Uterus (tissue), 2 donors: ENCODE measurements around the gene KRT79.

Experiments
- CTCF ChIP-seq, 4 experiments: fragments of 200-600 bp in 2 of 4; fragments of 450-650 bp in 2 of 4; sonication (generic) in 2 of 4; IDR thresholded peaks; one replicate each; pipeline ENCODE4 v1.5.1; 2016 to 2019; ENCODE audit warnings: antibody characterized with exemption in 4 of 4, mild to moderate bottlenecking in 2 of 4, moderate library complexity in 1 of 4
- POLR2A ChIP-seq, 2 donors: fragments of 450-650 bp; IDR thresholded peaks; one replicate each; pipeline ENCODE4 v1.6.1; 2016; ENCODE audit warnings: antibody characterized with exemption in 2 of 2, mild to moderate bottlenecking in 1 of 2, moderate library complexity in 1 of 2

- TF ChIP-seq POLR2A (IDR thresholded peaks at IDR 0.05) = no peak
- TF ChIP-seq CTCF (IDR thresholded peaks at IDR 0.05) = peak; percentile 40 to 68 (median 60)
Measured at GRCh38 chr12:52865090-52865944, 31.2 kb upstream of the KRT79 start.
